Lower lobe of right lung (tissue), 2 donors: ENCODE measurements around the gene TNFAIP8L1. TPM values are rescaled to one million over a fixed set of nuclear protein-coding genes. Genes with fewer than 3 reads are reported as not detected.

Experiments
- ATAC-seq, 2 donors: fragments of 200-7000 bp; cut with Tn5 transposase; one replicate each; pipeline ENCODE4 v1.9.1; 2020 to 2022; ENCODE audit warnings: mild to moderate bottlenecking in 2 of 2, moderate library complexity in 2 of 2
- DNase-seq: peaks from one replicate; pipeline ENCODE4 v3.0.0-alpha.2; 2020
- H3K27ac ChIP-seq: fragments of 200-600 bp; one replicate; pipeline ENCODE4 v1.8.0; 2022
- H3K27me3 ChIP-seq: fragments of 200-600 bp; one replicate; pipeline ENCODE4 v1.8.0; 2022; ENCODE audit warnings: low read depth
- H3K36me3 ChIP-seq: fragments of 200-600 bp; one replicate; pipeline ENCODE4 v1.8.0; 2022; ENCODE audit warnings: mild to moderate bottlenecking
- H3K4me1 ChIP-seq: fragments of 200-600 bp; one replicate; pipeline ENCODE4 v1.8.0; 2022
- H3K4me3 ChIP-seq: fragments of 200-600 bp; one replicate; pipeline ENCODE4 v1.8.0; 2022; ENCODE audit warnings: mild to moderate bottlenecking
- H3K9me3 ChIP-seq: fragments of 200-600 bp; one replicate; pipeline ENCODE4 v1.8.0; 2022
- intact Hi-C: fragments of 100-400 bp; cut with DNase I; formaldehyde crosslinking; loops from one replicate; pipeline ENCODE4 v1.11.0; 2022
- total RNA-seq: library from RNA; stranded (reverse); fragmentation: NEBNext Ultra II Directional; extraction: Animal tissue kit (Norgen Biotek cat#: 25700); gene quantifications from one replicate; pipeline ENCODE4 v1.2.1, GENCODE V29; 2021
- TF ChIP-seq, protein P1 (sequence below): fragments of 200-600 bp; IDR thresholded peaks from one replicate; pipeline ENCODE4 v1.8.0; 2022; ENCODE audit warnings: antibody characterized with exemption, mild to moderate bottlenecking
- donor health status: DM: no; HTN: yes; CAD: no; lungs with severe emphysema.

The TNFAIP8L1 gene
- total RNA-seq, 1 donor from 2014 or later = 11.2 TPM

- TF ChIP-seq, protein P1, sequence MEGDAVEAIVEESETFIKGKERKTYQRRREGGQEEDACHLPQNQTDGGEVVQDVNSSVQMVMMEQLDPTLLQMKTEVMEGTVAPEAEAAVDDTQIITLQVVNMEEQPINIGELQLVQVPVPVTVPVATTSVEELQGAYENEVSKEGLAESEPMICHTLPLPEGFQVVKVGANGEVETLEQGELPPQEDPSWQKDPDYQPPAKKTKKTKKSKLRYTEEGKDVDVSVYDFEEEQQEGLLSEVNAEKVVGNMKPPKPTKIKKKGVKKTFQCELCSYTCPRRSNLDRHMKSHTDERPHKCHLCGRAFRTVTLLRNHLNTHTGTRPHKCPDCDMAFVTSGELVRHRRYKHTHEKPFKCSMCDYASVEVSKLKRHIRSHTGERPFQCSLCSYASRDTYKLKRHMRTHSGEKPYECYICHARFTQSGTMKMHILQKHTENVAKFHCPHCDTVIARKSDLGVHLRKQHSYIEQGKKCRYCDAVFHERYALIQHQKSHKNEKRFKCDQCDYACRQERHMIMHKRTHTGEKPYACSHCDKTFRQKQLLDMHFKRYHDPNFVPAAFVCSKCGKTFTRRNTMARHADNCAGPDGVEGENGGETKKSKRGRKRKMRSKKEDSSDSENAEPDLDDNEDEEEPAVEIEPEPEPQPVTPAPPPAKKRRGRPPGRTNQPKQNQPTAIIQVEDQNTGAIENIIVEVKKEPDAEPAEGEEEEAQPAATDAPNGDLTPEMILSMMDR = no peak
- no peak for ATAC-seq
- H3K27ac ChIP-seq = no peak overlapping the region
- DNase-seq = no peak
- H3K27me3 ChIP-seq = no peaks in the 10 kb centered on the region
- no peak overlapping the region for H3K4me3 ChIP-seq
- no peaks in the 10 kb centered on the region for H3K9me3 ChIP-seq
- intact Hi-C loops = no loop called here
- H3K4me1 ChIP-seq = no peaks in the 10 kb centered on the region
- H3K36me3 ChIP-seq = peaks cover 100% of the 10 kb centered on the region
These were observed 45.2 kb downstream of the TNFAIP8L1 start for GRCh38 chr19:4684312-4685095.

DNA sequence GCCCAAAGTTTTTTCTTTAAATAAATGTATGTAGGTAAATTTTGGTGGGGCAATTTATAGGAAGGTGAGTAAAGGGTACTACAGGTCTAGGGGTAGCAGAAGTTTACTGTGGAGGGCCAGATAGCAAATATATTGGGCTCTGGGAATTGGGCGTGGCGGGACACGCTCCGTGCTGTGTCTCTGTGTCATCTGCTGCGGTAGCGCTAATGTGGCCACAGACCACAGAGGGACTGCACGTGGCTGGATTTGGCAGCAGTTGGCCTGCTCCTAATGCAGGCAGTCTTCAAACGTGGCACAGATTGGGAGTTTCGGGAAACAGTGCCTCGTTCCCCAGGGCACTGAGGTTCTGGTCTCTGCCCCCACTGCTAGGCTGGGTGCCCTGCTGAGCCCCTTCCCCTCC is 47.4 kb downstream of the TNFAIP8L1 start:
- no peaks in the 10 kb centered on the region for H3K27me3 ChIP-seq
- no peaks in the 10 kb centered on the region for H3K4me1 ChIP-seq
- H3K4me3 ChIP-seq = no peak overlapping the region
- intact Hi-C loops = no loop called here
- TF ChIP-seq, protein P1 = no peak
- DNase-seq = no peak
- no peak overlapping the region for H3K27ac ChIP-seq
- H3K9me3 ChIP-seq = no peaks in the 10 kb centered on the region
- H3K36me3 ChIP-seq = peaks cover 97% of the 10 kb centered on the region
- ATAC-seq = no peak

- TF ChIP-seq, protein P1 = no peak
- Histone ChIP-seq H3K9me3 (no peaks in the 10 kb centered on the region), H3K27ac (no peak overlapping the region), H3K4me3 (no peak overlapping the region), H3K27me3 (no peaks in the 10 kb centered on the region), H3K4me1 (peaks cover 4% of the 10 kb centered on the region), H3K36me3 (peaks cover 97% of the 10 kb centered on the region)
- ATAC-seq = no peak
- intact Hi-C loops = no loop called here
- no peak for DNase-seq
These were observed 48.1 kb downstream of the TNFAIP8L1 start for GRCh38 chr19:4687396-4687795.

DNA sequence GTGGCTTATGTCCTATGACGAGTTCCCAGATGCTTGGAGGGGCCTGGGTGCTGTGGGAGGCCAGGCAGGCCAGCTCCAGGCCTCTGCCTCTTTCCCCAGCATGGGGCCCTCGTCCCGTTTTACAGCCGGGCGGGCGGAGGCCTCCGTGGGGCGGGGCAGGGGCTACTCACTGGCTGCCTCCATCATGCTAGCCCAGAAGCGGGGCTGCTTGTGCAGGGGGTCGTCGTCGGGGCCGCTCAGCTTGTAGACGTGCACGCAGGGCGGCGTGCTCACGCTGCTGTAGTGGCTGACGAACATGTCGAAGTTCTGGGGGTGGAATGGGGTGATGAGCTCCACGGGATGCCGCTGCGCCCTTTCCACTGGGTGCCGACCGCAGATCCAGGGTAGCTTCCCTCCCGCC is 49.3 kb downstream of the TNFAIP8L1 start:
- Histone ChIP-seq H3K4me3 (no peak overlapping the region), H3K27me3 (no peaks in the 10 kb centered on the region), H3K36me3 (peaks cover 97% of the 10 kb centered on the region), H3K4me1 (peaks cover 7% of the 10 kb centered on the region), H3K27ac (no peak overlapping the region), H3K9me3 (no peaks in the 10 kb centered on the region)
- ATAC-seq (no peak), DNase-seq (no peak)
- TF ChIP-seq, protein P1 = no peak
- intact Hi-C loops = no loop called here

GRCh38 chr19:4689403-4689802 is 50.1 kb downstream of the TNFAIP8L1 start:
- Histone ChIP-seq H3K27ac (no peak overlapping the region), H3K27me3 (no peaks in the 10 kb centered on the region), H3K9me3 (no peaks in the 10 kb centered on the region), H3K4me3 (no peak overlapping the region), H3K4me1 (peaks cover 7% of the 10 kb centered on the region), H3K36me3 (peaks cover 97% of the 10 kb centered on the region)
- DNase-seq (no peak), ATAC-seq (no peak)
- intact Hi-C loops = no loop called here
- TF ChIP-seq, protein P1 = no peak
